GM21360 (cell line): ENCODE data around the gene CD8A.
"Not testable (repeated sequence)": the region's sequence is repeated elsewhere in the genome, so short reads cannot be mapped to it uniquely, and the experiment has no call there.

Experiments
- ATAC-seq: cut with Tn5 transposase; IDR thresholded peaks from one replicate; pipeline ENCODE4 v1.9.1; 2021; ENCODE audit warnings: mild to moderate bottlenecking, moderate library complexity; ENCODE audit not compliant: unreplicated experiment

CD8A gene

GRCh38 chr2:86790676-86791572 is at the start of gene CD8A:
TSS of gene CD8A (minus strand) at chr2:86790913. CDS start at chr2:86790825, 88 bp downstream.
- no peak for ATAC-seq

GRCh38 chr2:86839871-86840548 is 49.3 kb upstream of the CD8A start:
- not testable (repeated sequence) for ATAC-seq

- not testable (repeated sequence) for ATAC-seq
Observed at GRCh38 chr2:86839455-86839854, 48.7 kb upstream of the CD8A start.

GRCh38 chr2:86837714-86838113 is 47.0 kb upstream of the CD8A start:
- not testable (repeated sequence) for ATAC-seq

- ATAC-seq: not testable (repeated sequence)
Observed at GRCh38 chr2:86836915-86837695, 46.4 kb upstream of the CD8A start.

GRCh38 chr2:86835548-86835889 is 44.8 kb upstream of the CD8A start:
- ATAC-seq: not testable (repeated sequence)

- no peak for ATAC-seq
Observed at GRCh38 chr2:86833315-86833714, 42.6 kb upstream of the CD8A start.

- ATAC-seq: no peak
Observed at GRCh38 chr2:86832334-86833096, 41.8 kb upstream of the CD8A start.

GRCh38 chr2:86831537-86831936 is 40.8 kb upstream of the CD8A start:
- no peak for ATAC-seq

- ATAC-seq: no peak
Observed at GRCh38 chr2:86826951-86827350, 36.2 kb upstream of the CD8A start.

GRCh38 chr2:86825693-86826381 is 35.1 kb upstream of the CD8A start:
- no peak for ATAC-seq

- no peak for ATAC-seq
Observed at GRCh38 chr2:86825036-86825692, 34.5 kb upstream of the CD8A start.

- ATAC-seq: no peak
Observed at GRCh38 chr2:86822668-86823345, 32.1 kb upstream of the CD8A start.

- ATAC-seq: no peak
Observed at GRCh38 chr2:86821842-86822241, 31.1 kb upstream of the CD8A start.

GRCh38 chr2:86821306-86821705 is 30.6 kb upstream of the CD8A start:
- ATAC-seq: no peak

GRCh38 chr2:86818957-86819356 is 28.2 kb upstream of the CD8A start:
- no peak for ATAC-seq

- ATAC-seq: no peak
Observed at GRCh38 chr2:86818114-86818801, 27.5 kb upstream of the CD8A start.

- ATAC-seq: no peak
Observed at GRCh38 chr2:86815611-86816010, 24.9 kb upstream of the CD8A start.
